ENCODE results near the gene SLC26A6. TPM values are rescaled to one million over a fixed set of nuclear protein-coding genes. Genes with fewer than 3 reads are reported as not detected.

SLC26A6 gene
- total and polyA plus RNA-seq, 2 of the 13 experiments (the other 11 are each of a cell fraction or from before 2014, with no cell fraction given) = 40.7 to 184 TPM

DNA sequence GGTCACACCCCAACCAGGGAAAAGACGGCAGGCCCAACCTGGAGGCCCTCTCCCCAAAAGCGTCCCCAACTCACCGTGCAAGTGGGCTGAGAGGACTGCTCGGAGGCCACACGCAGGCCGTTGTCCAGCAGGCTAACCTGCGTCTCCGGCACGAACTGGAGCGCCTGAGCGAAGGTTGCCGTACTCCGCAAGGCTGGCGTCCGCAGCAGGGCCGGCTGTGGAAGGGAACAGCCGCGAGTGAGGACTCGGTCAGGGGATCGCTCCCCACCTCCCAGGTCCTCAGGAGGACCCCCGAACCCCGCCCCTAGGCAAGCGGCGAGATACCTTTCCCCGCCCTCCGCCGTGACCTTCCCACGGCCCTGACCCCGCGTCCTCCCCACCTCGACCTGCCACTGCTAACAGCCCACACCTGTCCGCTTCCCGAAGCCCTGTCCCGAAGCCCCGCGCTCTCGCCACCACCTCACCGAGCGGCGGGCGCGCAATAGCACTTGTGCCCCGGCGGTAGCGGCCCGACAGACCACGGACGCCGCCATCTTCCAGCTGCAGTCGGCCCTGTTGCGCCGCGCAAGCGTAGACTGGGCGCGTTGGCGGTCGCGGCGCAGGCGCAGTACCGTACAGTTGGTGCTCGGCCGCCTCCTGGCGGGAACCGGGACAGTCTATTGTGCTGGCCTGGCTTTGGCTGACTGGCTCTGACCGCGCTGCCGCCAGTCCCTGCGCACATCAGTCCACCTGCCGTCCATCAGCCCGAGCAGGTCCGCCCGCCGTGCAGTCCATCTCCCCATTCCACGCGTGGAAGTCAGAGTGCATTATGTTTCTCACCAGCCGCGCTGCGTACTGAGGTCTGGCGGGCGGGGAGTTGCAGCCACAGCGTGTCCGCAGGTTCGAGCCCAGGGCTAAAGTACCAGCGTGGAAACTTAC is 25.9 kb downstream of the SLC26A6 start, which contains the start of gene UQCRC1 (continued):
- peak; percentile 78 for TF ChIP-seq ZNF609 (CRISPR knock-in tag; IDR thresholded peaks at IDR 0.05; ENCODE audit: borderline replicate concordance)
- TF ChIP-seq SNAPC5 (CRISPR knock-in tag; IDR thresholded peaks at IDR 0.05; ENCODE audit: borderline replicate concordance) = no peak
- TF ChIP-seq IKZF5 (CRISPR knock-in tag; IDR thresholded peaks at IDR 0.05) = no peak; the same call in 1 of the 2 replicates
- TF ChIP-seq TEAD3 (CRISPR knock-in tag; optimal IDR thresholded peaks at IDR 0.05; ENCODE audit: borderline replicate concordance) = peak; percentile 75
- no peak for TF ChIP-seq KLF9 (CRISPR knock-in tag; IDR thresholded peaks at IDR 0.05; ENCODE audit: low read depth)
- no peak for TF ChIP-seq RNF2 (conservative IDR thresholded peaks at IDR 0.05; ENCODE audit: low read depth)
- TF ChIP-seq ZFP36 (IDR thresholded peaks at IDR 0.05; ENCODE audit: borderline replicate concordance, low read depth, low read length, partially characterized antibody) = no peak
- TF ChIP-seq ZNF546 (CRISPR knock-in tag; conservative IDR thresholded peaks at IDR 0.05) = no peak
- TF ChIP-seq SMC3 (IDR thresholded peaks at IDR 0.05; ENCODE audit: low read length) = peak; percentile 4; the same call in 1 of the 2 replicates
- no peak for TF ChIP-seq PHB2 (IDR thresholded peaks at IDR 0.05; ENCODE audit: partially characterized antibody)
- no peak for TF ChIP-seq ZNF7 (CRISPR knock-in tag; IDR thresholded peaks at IDR 0.05)
- TF ChIP-seq, protein P1, sequence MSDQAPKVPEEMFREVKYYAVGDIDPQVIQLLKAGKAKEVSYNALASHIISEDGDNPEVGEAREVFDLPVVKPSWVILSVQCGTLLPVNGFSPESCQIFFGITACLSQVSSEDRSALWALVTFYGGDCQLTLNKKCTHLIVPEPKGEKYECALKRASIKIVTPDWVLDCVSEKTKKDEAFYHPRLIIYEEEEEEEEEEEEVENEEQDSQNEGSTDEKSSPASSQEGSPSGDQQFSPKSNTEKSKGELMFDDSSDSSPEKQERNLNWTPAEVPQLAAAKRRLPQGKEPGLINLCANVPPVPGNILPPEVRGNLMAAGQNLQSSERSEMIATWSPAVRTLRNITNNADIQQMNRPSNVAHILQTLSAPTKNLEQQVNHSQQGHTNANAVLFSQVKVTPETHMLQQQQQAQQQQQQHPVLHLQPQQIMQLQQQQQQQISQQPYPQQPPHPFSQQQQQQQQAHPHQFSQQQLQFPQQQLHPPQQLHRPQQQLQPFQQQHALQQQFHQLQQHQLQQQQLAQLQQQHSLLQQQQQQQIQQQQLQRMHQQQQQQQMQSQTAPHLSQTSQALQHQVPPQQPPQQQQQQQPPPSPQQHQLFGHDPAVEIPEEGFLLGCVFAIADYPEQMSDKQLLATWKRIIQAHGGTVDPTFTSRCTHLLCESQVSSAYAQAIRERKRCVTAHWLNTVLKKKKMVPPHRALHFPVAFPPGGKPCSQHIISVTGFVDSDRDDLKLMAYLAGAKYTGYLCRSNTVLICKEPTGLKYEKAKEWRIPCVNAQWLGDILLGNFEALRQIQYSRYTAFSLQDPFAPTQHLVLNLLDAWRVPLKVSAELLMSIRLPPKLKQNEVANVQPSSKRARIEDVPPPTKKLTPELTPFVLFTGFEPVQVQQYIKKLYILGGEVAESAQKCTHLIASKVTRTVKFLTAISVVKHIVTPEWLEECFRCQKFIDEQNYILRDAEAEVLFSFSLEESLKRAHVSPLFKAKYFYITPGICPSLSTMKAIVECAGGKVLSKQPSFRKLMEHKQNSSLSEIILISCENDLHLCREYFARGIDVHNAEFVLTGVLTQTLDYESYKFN (CRISPR knock-in tag; conservative IDR thresholded peaks at IDR 0.05) = peak; percentile 54
- TF ChIP-seq ELF4 (CRISPR knock-in tag; IDR thresholded peaks at IDR 0.05; ENCODE audit: borderline replicate concordance) = 0 out of 2 replicates have a peak, but pooled peaks have one; percentile 56
- TF ChIP-seq ATF7-NPFF (CRISPR knock-in tag; IDR thresholded peaks at IDR 0.05; ENCODE audit: low read depth) = 0 out of 2 replicates have a peak, but pooled peaks have one; percentile 62
- TF ChIP-seq FOXC1 (CRISPR knock-in tag; IDR thresholded peaks at IDR 0.05; ENCODE audit: borderline replicate concordance) = peak; percentile 91
- no peak for TF ChIP-seq GTF2F1 (IDR thresholded peaks at IDR 0.05; ENCODE audit: low read length)
- no peak for TF ChIP-seq ZBTB14 (CRISPR knock-in tag; IDR thresholded peaks at IDR 0.05)
- no peak for TF ChIP-seq ATAD3A (CRISPR knock-in tag; IDR thresholded peaks at IDR 0.05)

Measured in HepG2 (cell line).